Endodermal cell (in vitro differentiated cells): Measurements from ENCODE around the gene FOXC2. TPM values are rescaled to one million over a fixed set of nuclear protein-coding genes. Genes with fewer than 3 reads are reported as not detected.

Source experiments
- DNase-seq: peaks from one replicate; pipeline ENCODE4 v3.0.0-alpha.2; 2017
- H3K27ac ChIP-seq: 2 replicates; pipeline ENCODE4 v1.5.1; 2013; ENCODE audit warnings: mild to moderate bottlenecking, low read depth, low read length, moderate library complexity
- H3K27me3 ChIP-seq: 2 replicates; pipeline ENCODE4 v1.6.1; 2013; ENCODE audit warnings: mild to moderate bottlenecking, low read length, moderate library complexity; ENCODE audit not compliant: insufficient read depth, control insufficient read depth, poor library complexity, severe bottlenecking
- H3K36me3 ChIP-seq: 2 replicates; pipeline ENCODE4 v1.7.0; 2013; ENCODE audit warnings: mild to moderate bottlenecking, low read length, moderate library complexity; ENCODE audit not compliant: control insufficient read depth, insufficient read depth
- H3K4me1 ChIP-seq: one replicate; pipeline ENCODE4 v1.7.0; 2013; ENCODE audit warnings: low read length; ENCODE audit not compliant: control insufficient read depth, insufficient read depth
- H3K4me3 ChIP-seq: 2 replicates; pipeline ENCODE4 v1.5.1; 2013; ENCODE audit warnings: mild to moderate bottlenecking, low read length, moderate library complexity
- H3K9ac ChIP-seq: 2 replicates; pipeline ENCODE4 v1.6.1; 2013; ENCODE audit warnings: mild to moderate bottlenecking, low read length, moderate library complexity; ENCODE audit not compliant: poor library complexity, severe bottlenecking; ENCODE audit errors: extremely low read depth
- H3K9me3 ChIP-seq: 2 replicates; pipeline ENCODE4 v1.6.1; 2013; ENCODE audit warnings: mild to moderate bottlenecking, low read length, moderate library complexity; ENCODE audit not compliant: control insufficient read depth
- H3K27ac Mint-ChIP-seq: 2 replicates; pipeline ENCODE4 v1.8.0; 2020; ENCODE audit warnings: mixed read lengths
- H3K27me3 Mint-ChIP-seq: 2 replicates; pipeline ENCODE4 v1.8.0; 2021; ENCODE audit warnings: mild to moderate bottlenecking, mixed read lengths; ENCODE audit not compliant: insufficient read depth
- H3K36me3 Mint-ChIP-seq: 2 replicates; pipeline ENCODE4 v1.8.0; 2020; ENCODE audit warnings: low read depth, mixed read lengths
- H3K4me1 Mint-ChIP-seq: 2 replicates; pipeline ENCODE4 v1.8.0; 2020; ENCODE audit warnings: mixed read lengths
- H3K4me3 Mint-ChIP-seq: 2 replicates; pipeline ENCODE4 v1.8.0; 2020; ENCODE audit warnings: mild to moderate bottlenecking, moderate library complexity, mixed read lengths
- H3K9me3 Mint-ChIP-seq: 2 replicates; pipeline ENCODE4 v1.8.0; 2020; ENCODE audit warnings: mild to moderate bottlenecking, mixed read lengths
- CTCF ChIP-seq: fragments of 200-600 bp; sonication (generic); conservative IDR thresholded peaks from 2 replicates; pipeline ENCODE4 v1.5.0; 2021; ENCODE audit warnings: antibody characterized with exemption, mild to moderate bottlenecking
- WGBS, 2 experiments: methylation state at CpG; one replicate each; pipeline versions ENCODE4 v1.1.5 to v1.1.7; 2013; ENCODE audit warnings: missing lambda C conversion rate in 2 of 2, mixed read lengths in 1 of 2; ENCODE audit not compliant: insufficient coverage in 1 of 2, insufficient read length in 1 of 2; 5-methylcytosine and 5-hydroxymethylcytosine counted together
- total RNA-seq, 2 donors: library from RNA; stranded (reverse); fragmentation: NEBNext Ultra II Directional in 1 of 2; extraction: Animal tissue kit (Norgen Biotek cat#: 25700) in 1 of 2; gene quantifications; 2 replicates in 1 of 2; 3 replicates in 1 of 2; pipeline ENCODE4 v1.2.1, GENCODE V29; 2021

Gene FOXC2
- total RNA-seq, 2 donors from 2014 or later, result 0.20 TPM; not detected in 1

- Histone ChIP-seq H3K4me1 (no peaks in the 10 kb centered on the region), H3K27me3 (no peaks in the 10 kb centered on the region), H3K9me3 (no peaks in the 10 kb centered on the region), H3K4me3 (no peak overlapping the region), H3K9ac (no peak overlapping the region), H3K36me3 (no peaks in the 10 kb centered on the region), H3K27ac (no peak overlapping the region)
- H3K36me3 Mint-ChIP-seq, result no peaks in the 10 kb centered on the region
- H3K4me1 Mint-ChIP-seq, result peaks cover 9% of the 10 kb centered on the region
- 69 to 75% methylated on average over 5 of the region's 5 CpGs for WGBS, 2 experiments
- TF ChIP-seq CTCF, result no peak
- H3K27ac Mint-ChIP-seq, result no peak overlapping the region
- H3K4me3 Mint-ChIP-seq, result no peak overlapping the region
- no peaks in the 10 kb centered on the region for H3K27me3 Mint-ChIP-seq
- H3K9me3 Mint-ChIP-seq, result no peaks in the 10 kb centered on the region
- DNase-seq, result no peak
These were observed 48.1 kb downstream of the FOXC2 start for GRCh38 chr16:86614699-86615098.

- no peaks in the 10 kb centered on the region for H3K9me3 ChIP-seq
- no peak for TF ChIP-seq CTCF
- H3K4me3 Mint-ChIP-seq, result no peak overlapping the region
- peaks cover 9% of the 10 kb centered on the region for H3K4me1 Mint-ChIP-seq
- H3K27ac ChIP-seq, result no peak overlapping the region
- H3K27ac Mint-ChIP-seq, result no peak overlapping the region
- H3K4me3 ChIP-seq, result no peak overlapping the region
- H3K27me3 Mint-ChIP-seq, result no peaks in the 10 kb centered on the region
- no peaks in the 10 kb centered on the region for H3K27me3 ChIP-seq
- H3K36me3 Mint-ChIP-seq, result no peaks in the 10 kb centered on the region
- H3K9ac ChIP-seq, result no peak overlapping the region
- H3K4me1 ChIP-seq, result no peaks in the 10 kb centered on the region
- H3K36me3 ChIP-seq, result no peaks in the 10 kb centered on the region
- DNase-seq, result no peak
- H3K9me3 Mint-ChIP-seq, result no peaks in the 10 kb centered on the region
- 93 to 100% methylated on average over 3 to 5 of the region's 5 CpGs for WGBS, 2 experiments
These were observed 50.3 kb downstream of the FOXC2 start for GRCh38 chr16:86616906-86617305.

- no peak overlapping the region for H3K4me3 Mint-ChIP-seq
- no peaks in the 10 kb centered on the region for H3K4me1 ChIP-seq
- no peaks in the 10 kb centered on the region for H3K36me3 ChIP-seq
- no peak for TF ChIP-seq CTCF
- no peak overlapping the region for H3K27ac ChIP-seq
- H3K27me3 ChIP-seq, result no peaks in the 10 kb centered on the region
- H3K4me1 Mint-ChIP-seq, result peaks cover 9% of the 10 kb centered on the region
- no peaks in the 10 kb centered on the region for H3K9me3 Mint-ChIP-seq
- H3K27ac Mint-ChIP-seq, result no peak overlapping the region
- no peak overlapping the region for H3K4me3 ChIP-seq
- no peak for DNase-seq
- WGBS, 2 experiments, result 93% methylated on average over 10 to 16 of the region's 16 CpGs
- no peaks in the 10 kb centered on the region for H3K9me3 ChIP-seq
- no peaks in the 10 kb centered on the region for H3K27me3 Mint-ChIP-seq
- H3K36me3 Mint-ChIP-seq, result no peaks in the 10 kb centered on the region
- H3K9ac ChIP-seq, result no peak overlapping the region
These were observed 52.0 kb downstream of the FOXC2 start for GRCh38 chr16:86618431-86619238.

Other genes starting within 250 kb of the FOXC2 start
- gene FOXF1, start 56.3 kb upstream of the FOXC2 start, total RNA-seq, result not detected
- 10 to 100 TPM; 15.0 to 25.8 TPM for gene MTHFSD, start 11.6 kb upstream of the FOXC2 start, total RNA-seq
- gene FOXL1, start 11.7 kb downstream of the FOXC2 start, total RNA-seq, result under 1 TPM in 1 of 2 donors, not detected in 1; 0.37 TPM